Measurements from ENCODE around the gene TUBB3. TPM values are rescaled to one million over a fixed set of nuclear protein-coding genes. Genes with fewer than 3 reads are reported as not detected.

Gene TUBB3
- total and polyA plus RNA-seq, 2 of the 4 experiments (the other 2 are of a cell fraction) = 311 to 410 TPM

- TF ChIP-seq FOS (IDR thresholded peaks at IDR 0.05; ENCODE audit: low read depth, low read length) (no peak), CHD1 (IDR thresholded peaks at IDR 0.05; ENCODE audit: low read depth, low read length) (no peak), USF2 (IDR thresholded peaks at IDR 0.05; ENCODE audit: low read depth, low read length) (no peak), RFX5 (IDR thresholded peaks at IDR 0.05; ENCODE audit: low read depth, low read length) (no peak), CEBPB (IDR thresholded peaks at IDR 0.05; ENCODE audit: low read depth, low read length) (no peak)
Measured at GRCh38 chr16:89911375-89911774, 11.8 kb upstream of the TUBB3 start (continued).

GRCh38 chr16:89912143-89912542 is 11.0 kb upstream of the TUBB3 start:
- Histone ChIP-seq H3K79me1 (ENCODE audit: low read depth in 1 of 2, low read length in 2 of 2) (peaks cover 0 to 22% of the 10 kb centered on the region in 2 experiments; a peak in 3 of 4 replicates), H3K27ac (ENCODE audit: insufficient read depth, low read length) (no peak overlapping the region), H2BK15ac (ENCODE audit: low read depth, low read length) (no peak overlapping the region), H3K18ac (ENCODE audit: low read depth, low read length) (no peak overlapping the region), H2BK5ac (ENCODE audit: low read depth, low read length, poor library complexity, severe bottlenecking) (no peak overlapping the region), H3K9me3 (ENCODE audit: control insufficient read depth, insufficient read depth, low read length) (no peaks in the 10 kb centered on the region), H2AFZ (replicated peaks; ENCODE audit: low read length, poor library complexity) (no peak overlapping the region), H2BK20ac (ENCODE audit: low read depth, low read length) (no peak overlapping the region), H3K14ac (replicated peaks; ENCODE audit: low read depth, low read length) (no peak overlapping the region), H3K56ac (ENCODE audit: extremely low read depth, insufficient read depth, low read length) (no peak overlapping the region), H3K4me1 (ENCODE audit: control insufficient read depth, insufficient read depth, low read length) (no peaks in the 10 kb centered on the region), H2BK120ac (ENCODE audit: low read depth, low read length) (no peak overlapping the region), H3K4me2 (ENCODE audit: low read depth, low read length) (no peak overlapping the region), H3K36me3 (ENCODE audit: control insufficient read depth, insufficient read depth, low read length) (peaks cover 42% of the 10 kb centered on the region), H3K27me3 (ENCODE audit: control insufficient read depth, insufficient read depth, low read length) (no peaks in the 10 kb centered on the region), H2AK5ac (ENCODE audit: low read depth, low read length) (no peak overlapping the region), H2AK9ac (replicated peaks; ENCODE audit: low read depth, low read length, poor library complexity) (no peak overlapping the region), H4K8ac (ENCODE audit: low read depth in 2 of 2, low read length in 2 of 2) (no peak overlapping the region), H4K5ac (ENCODE audit: low read depth, low read length) (no peak overlapping the region), H4K20me1 (ENCODE audit: insufficient read depth, low read length) (peaks cover 10% of the 10 kb centered on the region), H3K4me3 (ENCODE audit: insufficient read depth, low read depth, low read length) (no peak overlapping the region), H4K91ac (ENCODE audit: insufficient read depth, low read depth, low read length) (no peak overlapping the region), H3K4ac (ENCODE audit: low read depth, low read length) (no peak overlapping the region), H3K23ac (ENCODE audit: low read depth, low read length) (no peak overlapping the region), H3K9me1 (ENCODE audit: insufficient read depth, low read length) (peaks cover 5% of the 10 kb centered on the region; the same call in 1 of the 2 replicates), H3K9ac (ENCODE audit: low read depth, low read length) (no peak overlapping the region)
- ChIA-PET CTCF (no interaction called here), POLR2A (ENCODE audit: unreplicated experiment) (no interaction called here)
- ATAC-seq (ENCODE audit: low read depth) (no peak), DNase-seq (no peak)
- in situ Hi-C loops (cut with MboI; ENCODE audit: low sequenced_read_pairs) = no loop called here
- intact Hi-C loops (cut with micrococcal nuclease) = no loop called here
- WGBS, 2 experiments (ENCODE audit: extremely low coverage in 2 of 2, insufficient read length in 1 of 2) = 96% methylated on average over 5 of the region's 13 CpGs; no CpG with 5 or more reads in 1 of the 2 experiments
- dilution Hi-C loops (cut with HindIII; ENCODE audit: low sequenced_read_pairs, unreplicated experiment) = no loop called here
- no TSS peak for BruUV-seq (replicated peaks)
- TF ChIP-seq POLR2A (IDR thresholded peaks at IDR 0.05; ENCODE audit: low read depth, low read length) = no peak
- TF ChIP-seq ELK1 (IDR thresholded peaks at IDR 0.05; ENCODE audit: borderline replicate concordance, low read depth, low read length) = no peak
- TF ChIP-seq CEBPB (IDR thresholded peaks at IDR 0.05; ENCODE audit: low read depth, low read length) = no peak
- no peak for TF ChIP-seq FOS (IDR thresholded peaks at IDR 0.05; ENCODE audit: low read depth, low read length)
- no peak for TF ChIP-seq CTCF (conservative IDR thresholded peaks at IDR 0.05; ENCODE audit: low read depth, low read length)
- TF ChIP-seq RAD21 (IDR thresholded peaks at IDR 0.05; ENCODE audit: low read length) = no peak
- TF ChIP-seq MXI1 (IDR thresholded peaks at IDR 0.05; ENCODE audit: borderline replicate concordance, low read depth, low read length) = no peak
- TF ChIP-seq BHLHE40 (IDR thresholded peaks at IDR 0.05; ENCODE audit: low read depth, low read length) = no peak
- no peak for TF ChIP-seq MAFK (IDR thresholded peaks at IDR 0.05; ENCODE audit: low read depth, low read length)
- no peak for TF ChIP-seq MAZ (IDR thresholded peaks at IDR 0.05; ENCODE audit: borderline replicate concordance, low read depth, low read length)
- no peak for TF ChIP-seq CHD1 (IDR thresholded peaks at IDR 0.05; ENCODE audit: low read depth, low read length)
- TF ChIP-seq RCOR1 (IDR thresholded peaks at IDR 0.05; ENCODE audit: insufficient replicate concordance, low read length) = no peak
- TF ChIP-seq RFX5 (IDR thresholded peaks at IDR 0.05; ENCODE audit: low read depth, low read length) = no peak

Data from IMR-90 (cell line).